DOHH2 (cell line): ENCODE data around the gene RNF181.

ENCODE experiments used
- H3F3A ChIP-seq: fragments of 200-600 bp; sonication (generic), shearing (Covaris generic); 2 replicates; pipeline ENCODE4 v1.6.0; 2016; ENCODE audit warnings: antibody characterized with exemption, mild to moderate bottlenecking; ENCODE audit not compliant: control insufficient read depth, insufficient read depth
- H3K27ac ChIP-seq: fragments of 200-600 bp; sonication (generic); 2 replicates; pipeline ENCODE4 v1.5.1; 2014; ENCODE audit warnings: low read depth, mild to moderate bottlenecking, low read length, moderate library complexity
- H3K27me3 ChIP-seq: fragments of 200-600 bp; sonication (generic); 2 replicates; pipeline ENCODE4 v1.6.1; 2014; ENCODE audit warnings: mild to moderate bottlenecking, low read length, mixed read lengths; ENCODE audit not compliant: control insufficient read depth
- H3K36me3 ChIP-seq: fragments of 200-600 bp; sonication (generic); 2 replicates; pipeline ENCODE4 v1.6.1; 2014; ENCODE audit warnings: mild to moderate bottlenecking, low read length, moderate library complexity, mixed read lengths; ENCODE audit not compliant: control insufficient read depth
- H3K4me1 ChIP-seq: fragments of 200-600 bp; sonication (generic); 2 replicates; pipeline ENCODE4 v1.6.1; 2014; ENCODE audit warnings: mild to moderate bottlenecking, low read length, mixed read lengths; ENCODE audit not compliant: control insufficient read depth
- H3K4me2 ChIP-seq: fragments of 200-600 bp; sonication (generic); 2 replicates; pipeline ENCODE4 v1.6.0; 2014; ENCODE audit warnings: mild to moderate bottlenecking, low read length, moderate library complexity
- H3K4me3 ChIP-seq: fragments of 200-600 bp; sonication (generic); 2 replicates; pipeline ENCODE4 v1.5.1; 2014; ENCODE audit warnings: mild to moderate bottlenecking, low read length, mixed read lengths
- H3K79me2 ChIP-seq: fragments of 200-600 bp; sonication (generic); 2 replicates; pipeline ENCODE4 v1.6.1; 2014; ENCODE audit warnings: mild to moderate bottlenecking, low read length, mixed read lengths; ENCODE audit not compliant: control insufficient read depth
- H3K9me2 ChIP-seq: fragments of 200-600 bp; sonication (generic); replicated peaks from 2 replicates; pipeline ENCODE4 v1.6.1; 2014; ENCODE audit warnings: mild to moderate bottlenecking, low read length, mixed read lengths; ENCODE audit not compliant: control insufficient read depth
- H3K9me3 ChIP-seq: fragments of 200-600 bp; sonication (generic); 2 replicates; pipeline ENCODE4 v1.6.1; 2014; ENCODE audit warnings: antibody characterized with exemption, low read length, mixed read lengths; ENCODE audit not compliant: control insufficient read depth, insufficient read depth
- H4K20me1 ChIP-seq: fragments of 200-600 bp; sonication (generic); 2 replicates; pipeline ENCODE4 v1.6.0; 2014; ENCODE audit warnings: low read depth, mild to moderate bottlenecking, antibody characterized with exemption, low read length, moderate library complexity; ENCODE audit not compliant: control insufficient read depth, insufficient read depth
- CTCF ChIP-seq: fragments of 200-600 bp; sonication (generic); IDR thresholded peaks from one replicate; pipeline ENCODE4 v1.5.1; 2014; ENCODE audit warnings: antibody characterized with exemption, mild to moderate bottlenecking, low read depth, low read length; ENCODE audit not compliant: poor library complexity, severe bottlenecking
- EZH2phosphoT487 ChIP-seq: fragments of 200-600 bp; sonication (generic); IDR thresholded peaks from 2 replicates; pipeline ENCODE4 v1.6.1; 2017; ENCODE audit warnings: borderline replicate concordance, mild to moderate bottlenecking, antibody characterized with exemption, low read length, moderate library complexity, mixed read lengths

Gene RNF181

GRCh38 chr2:85644909-85645308 lies 49.4 kb downstream of the RNF181 start:
- Histone ChIP-seq H3K9me2 (no peaks in the 10 kb centered on the region), H3K4me1 (no peaks in the 10 kb centered on the region), H3F3A (no peaks in the 10 kb centered on the region), H3K27ac (no peak overlapping the region), H3K27me3 (no peaks in the 10 kb centered on the region), H3K4me2 (no peak overlapping the region), H3K4me3 (no peak overlapping the region), H4K20me1 (no peaks in the 10 kb centered on the region), H3K9me3 (no peaks in the 10 kb centered on the region), H3K36me3 (peaks cover 96% of the 10 kb centered on the region), H3K79me2 (no peaks in the 10 kb centered on the region)
- TF ChIP-seq EZH2phosphoT487: no peak
- TF ChIP-seq CTCF: no peak

GRCh38 chr2:85646166-85646565 lies 50.6 kb downstream of the RNF181 start:
- H3K4me2 ChIP-seq: no peak overlapping the region
- no peaks in the 10 kb centered on the region for H3K9me3 ChIP-seq
- H3K79me2 ChIP-seq: no peaks in the 10 kb centered on the region
- H3K27ac ChIP-seq: no peak overlapping the region
- H4K20me1 ChIP-seq: no peaks in the 10 kb centered on the region
- no peaks in the 10 kb centered on the region for H3K27me3 ChIP-seq
- no peaks in the 10 kb centered on the region for H3K4me1 ChIP-seq
- no peaks in the 10 kb centered on the region for H3F3A ChIP-seq
- H3K9me2 ChIP-seq: no peaks in the 10 kb centered on the region
- peaks cover 96% of the 10 kb centered on the region for H3K36me3 ChIP-seq
- no peak overlapping the region for H3K4me3 ChIP-seq
- TF ChIP-seq EZH2phosphoT487 (no peak), CTCF (no peak)
